Measurements from ENCODE around the gene ASMTL. TPM values are rescaled to one million over a fixed set of nuclear protein-coding genes. Genes with fewer than 3 reads are reported as not detected.

The ASMTL gene
- total and polyA plus RNA-seq, 10 donors = 21.3 to 35.5 (median 27.2) TPM

DNA sequence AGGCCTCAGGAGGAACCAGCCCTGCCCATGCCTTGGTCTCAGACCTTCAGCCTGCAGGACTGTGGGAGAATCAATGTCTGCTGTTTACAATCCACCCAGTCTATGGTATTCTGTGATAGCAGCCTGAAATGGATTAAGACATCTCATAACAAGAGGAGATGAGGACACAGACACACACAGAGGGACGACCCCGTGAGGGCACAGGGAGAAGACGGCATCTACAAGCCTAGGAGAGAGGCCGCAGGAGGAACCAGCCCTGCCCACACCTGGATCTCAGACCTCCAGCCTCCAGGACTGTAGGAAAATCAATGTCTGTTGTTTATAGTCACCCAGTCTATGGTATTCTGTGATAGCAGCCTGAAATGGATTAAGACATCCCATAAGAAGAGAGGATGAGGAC is 64.1 kb downstream of the ASMTL start:
- no peak overlapping the region for H3K4me3 ChIP-seq
- H3K36me3 ChIP-seq = peaks cover 13 to 76% (median 70%) of the 10 kb centered on the region in 6 donors
- no peaks in the 10 kb centered on the region for H3K27me3 ChIP-seq (replicated peaks in 1 of 7)
- DNase-seq = peak; percentile 40
- no peak for TF ChIP-seq POLR2AphosphoS5 (IDR thresholded peaks at IDR 0.05)
- TF ChIP-seq, protein P1, sequence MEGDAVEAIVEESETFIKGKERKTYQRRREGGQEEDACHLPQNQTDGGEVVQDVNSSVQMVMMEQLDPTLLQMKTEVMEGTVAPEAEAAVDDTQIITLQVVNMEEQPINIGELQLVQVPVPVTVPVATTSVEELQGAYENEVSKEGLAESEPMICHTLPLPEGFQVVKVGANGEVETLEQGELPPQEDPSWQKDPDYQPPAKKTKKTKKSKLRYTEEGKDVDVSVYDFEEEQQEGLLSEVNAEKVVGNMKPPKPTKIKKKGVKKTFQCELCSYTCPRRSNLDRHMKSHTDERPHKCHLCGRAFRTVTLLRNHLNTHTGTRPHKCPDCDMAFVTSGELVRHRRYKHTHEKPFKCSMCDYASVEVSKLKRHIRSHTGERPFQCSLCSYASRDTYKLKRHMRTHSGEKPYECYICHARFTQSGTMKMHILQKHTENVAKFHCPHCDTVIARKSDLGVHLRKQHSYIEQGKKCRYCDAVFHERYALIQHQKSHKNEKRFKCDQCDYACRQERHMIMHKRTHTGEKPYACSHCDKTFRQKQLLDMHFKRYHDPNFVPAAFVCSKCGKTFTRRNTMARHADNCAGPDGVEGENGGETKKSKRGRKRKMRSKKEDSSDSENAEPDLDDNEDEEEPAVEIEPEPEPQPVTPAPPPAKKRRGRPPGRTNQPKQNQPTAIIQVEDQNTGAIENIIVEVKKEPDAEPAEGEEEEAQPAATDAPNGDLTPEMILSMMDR (IDR thresholded peaks at IDR 0.05 in 8 of 11, conservative IDR thresholded peaks at IDR 0.05 in 3 of 11) = no peak
- no peak for TF ChIP-seq POLR2A (IDR thresholded peaks at IDR 0.05)
- H3K9me3 ChIP-seq = no peaks in the 10 kb centered on the region
- WGBS, 5 donors = 84 to 95% (median 93%) methylated on average over 4 of the region's 4 CpGs
- H3K27ac ChIP-seq = no peak overlapping the region
- intact Hi-C loops (cut with DNase I; ENCODE audit: low total_unique reads) = no loop called here
- H3K4me1 ChIP-seq = peaks cover 29 to 55% (median 48%) of the 10 kb centered on the region in 6 donors

DNA sequence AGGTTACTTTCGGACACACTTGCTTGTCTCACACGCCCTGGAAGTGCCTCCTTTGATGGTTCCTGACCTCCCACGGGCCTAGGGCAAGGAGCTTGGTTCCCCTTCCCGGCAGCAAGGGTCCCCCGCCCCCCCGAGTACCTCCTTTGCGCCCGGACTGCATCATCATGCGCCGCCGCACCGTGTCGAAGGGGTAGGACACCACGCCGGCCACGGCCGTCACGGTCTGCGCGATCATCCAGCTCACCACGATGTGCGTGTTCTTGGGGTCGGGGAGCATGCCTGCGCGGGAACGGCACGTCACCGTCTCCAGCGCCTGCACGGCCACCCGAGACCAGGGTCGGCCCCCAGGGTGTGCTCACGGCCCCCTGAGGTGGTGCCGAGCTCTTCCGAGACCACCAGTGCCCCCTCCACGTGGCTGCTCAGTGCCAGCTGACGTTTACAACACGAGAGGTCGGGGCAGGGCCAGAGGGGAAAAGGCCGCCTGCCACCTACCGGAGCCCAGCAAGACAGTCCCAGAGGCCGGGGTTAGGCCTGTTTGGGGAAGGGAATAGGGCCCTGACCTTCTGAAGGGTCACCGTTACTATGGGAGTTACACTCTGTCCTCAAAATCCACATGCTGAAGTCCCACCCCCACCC is 65.5 kb downstream of the ASMTL start:
- TF ChIP-seq POLR2A (IDR thresholded peaks at IDR 0.05) (no peak), POLR2AphosphoS5 (IDR thresholded peaks at IDR 0.05) (peak; percentile 14 to 79 (median 56))
- WGBS, 5 donors = 90 to 96% (median 94%) methylated on average over 29 to 43 of the region's 43 CpGs
- peaks cover 26 to 47% (median 41%) of the 10 kb centered on the region in 6 donors for H3K4me1 ChIP-seq
- H3K9me3 ChIP-seq = no peaks in the 10 kb centered on the region
- H3K4me3 ChIP-seq = no peak overlapping the region
- H3K27ac ChIP-seq = no peak overlapping the region
- DNase-seq = peak; percentile 79
- no peaks in the 10 kb centered on the region for H3K27me3 ChIP-seq (replicated peaks in 1 of 7)
- H3K36me3 ChIP-seq = peaks cover 13 to 90% (median 76%) of the 10 kb centered on the region in 6 donors
- intact Hi-C loops (cut with DNase I; ENCODE audit: low total_unique reads) = no loop called here

- intact Hi-C loops (cut with DNase I; ENCODE audit: low total_unique reads) = no loop called here
- Histone ChIP-seq H3K9me3 (no peaks in the 10 kb centered on the region), H3K27me3 (replicated peaks in 1 of 7) (no peaks in the 10 kb centered on the region), H3K36me3 (peaks cover 13 to 95% (median 76%) of the 10 kb centered on the region in 6 donors), H3K4me3 (no peak overlapping the region), H3K4me1 (peaks cover 26 to 47% (median 41%) of the 10 kb centered on the region in 6 donors), H3K27ac (no peak overlapping the region)
- 95 to 97% (median 95%) methylated on average over 29 to 41 of the region's 41 CpGs for WGBS, 5 donors
- TF ChIP-seq POLR2A (IDR thresholded peaks at IDR 0.05) = no peak
- TF ChIP-seq POLR2AphosphoS5 (IDR thresholded peaks at IDR 0.05) = peak in 1 of 3 donors; percentile 48
- peak; percentile 67 for DNase-seq
Observed at GRCh38 chrX:1386338-1387127, 66.2 kb downstream of the ASMTL start.

DNA sequence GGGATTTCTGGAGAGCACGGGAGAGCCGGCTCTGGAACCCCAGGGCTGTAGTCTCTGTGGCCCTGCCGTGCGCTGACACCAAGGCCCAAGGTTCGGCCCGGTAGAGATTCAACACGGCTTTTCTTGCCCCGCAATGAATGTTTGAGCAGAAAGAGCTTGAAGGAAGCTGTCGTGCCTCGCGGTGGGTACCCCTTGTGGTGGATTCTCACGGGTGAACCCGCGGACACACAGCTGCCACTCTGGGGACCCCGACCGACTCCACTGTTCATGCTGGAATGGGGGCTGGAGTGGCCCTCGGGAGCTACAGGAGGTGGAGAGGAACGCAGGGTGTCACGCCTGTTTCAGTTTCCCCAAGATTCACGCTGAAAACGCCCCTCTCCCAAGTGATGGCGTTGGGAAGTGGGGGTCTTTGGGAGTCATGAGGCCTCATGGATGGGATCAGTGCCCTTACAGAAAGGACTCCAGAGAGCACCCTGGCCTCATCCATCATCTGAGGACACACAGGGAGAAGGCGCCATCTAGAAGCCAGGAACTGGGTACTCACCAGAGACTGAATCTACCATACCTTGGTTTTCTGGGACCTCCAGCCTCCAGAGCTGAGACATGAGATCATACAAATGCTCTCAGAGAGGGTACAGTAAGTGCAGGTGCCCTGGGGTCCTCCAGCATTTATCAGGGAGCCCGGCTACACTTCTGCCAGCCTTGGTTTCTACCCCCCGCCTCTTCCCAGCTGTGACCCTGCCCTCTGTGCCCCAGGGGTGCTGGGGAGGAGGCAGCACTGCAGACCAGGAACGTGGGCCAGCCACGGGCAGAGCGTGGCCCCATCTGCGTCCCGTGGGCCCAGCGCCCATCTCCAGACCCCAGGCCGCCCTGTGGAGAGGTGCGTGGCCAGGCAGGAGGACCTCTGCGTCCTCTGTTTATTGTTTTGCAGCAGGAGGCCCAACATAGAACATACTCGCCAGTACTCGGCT is 67.2 kb downstream of the ASMTL start:
- no peaks in the 10 kb centered on the region for H3K27me3 ChIP-seq (replicated peaks in 1 of 7)
- WGBS, 5 donors = 92 to 96% (median 94%) methylated on average over 23 to 36 of the region's 36 CpGs
- intact Hi-C loops (cut with DNase I; ENCODE audit: low total_unique reads) = no loop called here
- H3K27ac ChIP-seq = no peak overlapping the region
- peaks cover 13 to 88% (median 74%) of the 10 kb centered on the region in 6 donors for H3K36me3 ChIP-seq
- DNase-seq = peak; percentile 68
- peaks cover 20 to 38% (median 33%) of the 10 kb centered on the region in 6 donors for H3K4me1 ChIP-seq
- TF ChIP-seq POLR2A (IDR thresholded peaks at IDR 0.05) = no peak
- TF ChIP-seq POLR2AphosphoS5 (IDR thresholded peaks at IDR 0.05) = peak in 2 of 3 donors; percentile 11 to 79
- TF ChIP-seq, protein P1 (IDR thresholded peaks at IDR 0.05 in 8 of 11, conservative IDR thresholded peaks at IDR 0.05 in 3 of 11) = no peak
- no peaks in the 10 kb centered on the region for H3K9me3 ChIP-seq
- H3K4me3 ChIP-seq = no peak overlapping the region
